H9 (cell line): ENCODE measurements around the gene HSD17B12. TPM values are rescaled to one million over a fixed set of nuclear protein-coding genes. Genes with fewer than 3 reads are reported as not detected.

Experiments used
- DNase-seq: peaks from one replicate; pipeline ENCODE4 v3.0.0-alpha.2; 2017
- H2AFZ ChIP-seq: one replicate; pipeline ENCODE4 v1.6.1; 2013; ENCODE audit warnings: mild to moderate bottlenecking, low read length, control low read depth, moderate library complexity
- H2AK5ac ChIP-seq: 2 replicates; pipeline ENCODE4 v1.6.1; 2013; ENCODE audit warnings: low read length, control low read depth, mixed read lengths; ENCODE audit not compliant: insufficient read length
- H2BK120ac ChIP-seq: one replicate; pipeline ENCODE4 v1.6.1; 2013; ENCODE audit warnings: low read depth, mild to moderate bottlenecking, low read length, control low read depth, inconsistent platforms; ENCODE audit not compliant: poor library complexity, severe bottlenecking
- H2BK12ac ChIP-seq: 2 replicates; pipeline ENCODE4 v1.6.1; 2013; ENCODE audit warnings: low read length, control low read depth, mixed read lengths, low read depth; ENCODE audit not compliant: insufficient read length
- H2BK15ac ChIP-seq: 2 replicates; pipeline ENCODE4 v1.6.1; 2013; ENCODE audit warnings: low read depth, low read length, control low read depth
- H2BK20ac ChIP-seq: one replicate; pipeline ENCODE4 v1.6.1; 2013; ENCODE audit warnings: low read depth, mild to moderate bottlenecking, low read length, control low read depth, inconsistent platforms; ENCODE audit not compliant: poor library complexity, severe bottlenecking
- H2BK5ac ChIP-seq: 2 replicates; pipeline ENCODE4 v1.6.1; 2013; ENCODE audit warnings: low read length, control low read depth, mixed read lengths; ENCODE audit not compliant: insufficient read length
- H3K14ac ChIP-seq: 2 replicates; pipeline ENCODE4 v1.6.1; 2013; ENCODE audit warnings: low read length, control low read depth; ENCODE audit not compliant: insufficient read depth
- H3K18ac ChIP-seq: 2 replicates; pipeline ENCODE4 v1.6.1; 2013; ENCODE audit warnings: low read depth, mild to moderate bottlenecking, mixed read lengths, low read length, control low read depth; ENCODE audit not compliant: insufficient read length
- H3K23ac ChIP-seq: 2 replicates; pipeline ENCODE4 v1.6.1; 2013; ENCODE audit warnings: low read length, control low read depth, mixed read lengths, low read depth; ENCODE audit not compliant: insufficient read length
- H3K23me2 ChIP-seq: 2 replicates; pipeline ENCODE4 v1.6.1; 2013; ENCODE audit warnings: low read depth, mild to moderate bottlenecking, mixed read lengths, low read length, control low read depth; ENCODE audit not compliant: insufficient read length, poor library complexity, severe bottlenecking
- H3K27ac ChIP-seq: 2 replicates; pipeline ENCODE4 v1.5.1; 2013; ENCODE audit warnings: low read length, control low read depth, mixed read lengths, low read depth; ENCODE audit not compliant: insufficient read length
- H3K27me3 ChIP-seq: 2 replicates; pipeline ENCODE4 v1.6.1; 2013; ENCODE audit warnings: low read length, control low read depth, inconsistent platforms; ENCODE audit not compliant: insufficient read depth
- H3K4ac ChIP-seq: 2 replicates; pipeline ENCODE4 v1.6.1; 2013; ENCODE audit warnings: low read depth, mild to moderate bottlenecking, control low read depth, inconsistent platforms, low read length, moderate library complexity
- H3K4me1 ChIP-seq: 2 replicates; pipeline ENCODE4 v1.6.1; 2013; ENCODE audit warnings: low read length, control low read depth, inconsistent platforms; ENCODE audit not compliant: insufficient read depth
- H3K4me2 ChIP-seq: 2 replicates; pipeline ENCODE4 v1.6.1; 2013; ENCODE audit warnings: low read length, control low read depth, mixed read lengths; ENCODE audit not compliant: insufficient read length, insufficient read depth
- H3K56ac ChIP-seq: 2 replicates; pipeline ENCODE4 v1.6.1; 2013; ENCODE audit warnings: low read depth, mild to moderate bottlenecking, mixed read lengths, low read length, control low read depth; ENCODE audit not compliant: insufficient read length
- H3K79me1 ChIP-seq: 2 replicates; pipeline ENCODE4 v1.6.1; 2013; ENCODE audit warnings: low read depth, mild to moderate bottlenecking, moderate library complexity, low read length, control low read depth, inconsistent platforms; ENCODE audit not compliant: insufficient read depth, poor library complexity, severe bottlenecking
- H3K79me2 ChIP-seq: 2 replicates; pipeline ENCODE4 v1.6.1; 2013; ENCODE audit warnings: low read length, control low read depth, inconsistent platforms; ENCODE audit not compliant: insufficient read depth
- H3K9ac ChIP-seq: 2 replicates; pipeline ENCODE4 v1.6.1; 2013; ENCODE audit warnings: low read length, control low read depth, mixed read lengths; ENCODE audit not compliant: insufficient read length; ENCODE audit errors: extremely low read depth
- H3K9me3 ChIP-seq: one replicate; pipeline ENCODE4 v1.6.1; 2013; ENCODE audit warnings: low read depth, low read length, inconsistent platforms; ENCODE audit not compliant: control insufficient read depth
- H3T11ph ChIP-seq: one replicate; pipeline ENCODE4 v1.6.1; 2013; ENCODE audit warnings: mild to moderate bottlenecking, low read length, control low read depth, inconsistent platforms
- H4K20me1 ChIP-seq: one replicate; pipeline ENCODE4 v1.6.1; 2013; ENCODE audit not compliant: control insufficient read depth, insufficient read length, insufficient read depth
- H4K5ac ChIP-seq: 2 replicates; pipeline ENCODE4 v1.6.1; 2013; ENCODE audit warnings: low read depth, mild to moderate bottlenecking, mixed read lengths, low read length, control low read depth; ENCODE audit not compliant: insufficient read length
- H4K8ac ChIP-seq: replicated peaks from 2 replicates; pipeline ENCODE4 v1.6.1; 2013; ENCODE audit warnings: low read length, control low read depth, mixed read lengths, low read depth; ENCODE audit not compliant: insufficient read length
- H4K91ac ChIP-seq: 2 replicates; pipeline ENCODE4 v1.6.1; 2013; ENCODE audit warnings: low read depth, mild to moderate bottlenecking, moderate library complexity, mixed read lengths, low read length, control low read depth; ENCODE audit not compliant: insufficient read length
- H3K27ac Mint-ChIP-seq, 3 experiments: 2 replicates in 2 of 3; 3 replicates in 1 of 3; pipeline ENCODE4 v1.8.0; 2020 to 2021; ENCODE audit warnings: mixed read lengths in 3 of 3, mild to moderate bottlenecking in 1 of 3, moderate library complexity in 1 of 3
- H3K27me3 Mint-ChIP-seq: 2 replicates; pipeline ENCODE4 v1.8.0; 2021; ENCODE audit warnings: low read depth, mild to moderate bottlenecking, moderate library complexity, mixed read lengths
- H3K36me3 Mint-ChIP-seq, 3 experiments: 2 replicates in 2 of 3; 3 replicates in 1 of 3; pipeline ENCODE4 v1.8.0; 2020 to 2021; ENCODE audit warnings: low read depth in 3 of 3, mixed read lengths in 3 of 3; ENCODE audit not compliant: insufficient read depth in 1 of 3
- H3K4me1 Mint-ChIP-seq, 2 experiments: 2 replicates each; pipeline ENCODE4 v1.8.0; 2020; ENCODE audit warnings: mixed read lengths in 2 of 2
- H3K4me3 Mint-ChIP-seq, 2 experiments: 2 replicates in 1 of 2; 3 replicates in 1 of 2; pipeline ENCODE4 v1.8.0; 2020 to 2021; ENCODE audit warnings: mild to moderate bottlenecking in 2 of 2, mixed read lengths in 2 of 2, moderate library complexity in 1 of 2
- H3K9me3 Mint-ChIP-seq, 2 experiments: 2 replicates in 1 of 2; 3 replicates in 1 of 2; pipeline ENCODE4 v1.8.0; 2020; ENCODE audit warnings: mild to moderate bottlenecking in 2 of 2, mixed read lengths in 2 of 2, moderate library complexity in 1 of 2
- CTCF ChIP-seq: fragments of 200-600 bp; sonication (generic); conservative IDR thresholded peaks from 3 replicates; pipeline ENCODE4 v1.8.0; 2021; ENCODE audit warnings: antibody characterized with exemption, mild to moderate bottlenecking
- WGBS: extraction: QIAGEN DNeasy Blood & Tissue Kit; methylation state at CpG from one replicate; pipeline ENCODE4 v1.1.7; 2013; ENCODE audit warnings: missing lambda C conversion rate, low lambda C conversion rate, mixed read lengths; ENCODE audit not compliant: insufficient read length; ENCODE audit errors: extremely low coverage; 5-methylcytosine and 5-hydroxymethylcytosine counted together
- total RNA-seq: library from RNA; stranded (reverse); gene quantifications from 2 replicates; pipeline ENCODE4 v1.2.1, GENCODE V29; 2021

Gene HSD17B12
- total RNA-seq, 1 experiment from 2014 or later, result 111 TPM

GRCh38 chr11:43693731-43694130, 13.2 kb downstream of the HSD17B12 start:
- Histone ChIP-seq H3K4me2 (no peak overlapping the region), H2BK120ac (no peak overlapping the region), H3K4ac (no peak overlapping the region), H3K56ac (no peak overlapping the region), H3K23me2 (no peaks in the 10 kb centered on the region), H3K23ac (no peak overlapping the region), H3K9ac (no peak overlapping the region), H4K8ac (no peak overlapping the region), H2AK5ac (no peak overlapping the region), H2BK20ac (no peak overlapping the region), H2AFZ (no peak overlapping the region), H3T11ph (no peak overlapping the region), H3K79me2 (peaks cover 48% of the 10 kb centered on the region; the same call in 1 of the 2 replicates), H4K5ac (no peak overlapping the region), H3K27me3 (no peaks in the 10 kb centered on the region), H2BK12ac (no peak overlapping the region), H3K4me1 (no peaks in the 10 kb centered on the region), H2BK5ac (no peak overlapping the region), H3K18ac (no peak overlapping the region), H3K27ac (no peak overlapping the region), H2BK15ac (no peak overlapping the region), H3K9me3 (no peaks in the 10 kb centered on the region), H3K14ac (no peak overlapping the region), H4K91ac (no peak overlapping the region), H4K20me1 (no peaks in the 10 kb centered on the region), H3K79me1 (peaks cover 17% of the 10 kb centered on the region)
- DNase-seq, result no peak
- peaks cover 10 to 18% (median 15%) of the 10 kb centered on the region in 3 experiments for H3K36me3 Mint-ChIP-seq
- WGBS, result no CpG with 5 or more reads among the region's 3 CpGs
- no peaks in the 10 kb centered on the region; a peak in 1 of 5 replicates for H3K9me3 Mint-ChIP-seq
- no peaks in the 10 kb centered on the region for H3K27me3 Mint-ChIP-seq
- no peak for TF ChIP-seq CTCF
- no peak overlapping the region for H3K4me3 Mint-ChIP-seq
- peaks cover 0 to 11% of the 10 kb centered on the region in 2 experiments; a peak in 1 of 4 replicates for H3K4me1 Mint-ChIP-seq
- H3K27ac Mint-ChIP-seq, result no peak overlapping the region
